GM12891 (cell line): ENCODE data around the gene HBZ.
A peak's percentile ranks its signal among the peaks of the same experiment; 100 is the strongest.
"Not testable (repeated sequence)": the region's sequence is repeated elsewhere in the genome, so short reads cannot be mapped to it uniquely, and the experiment has no call there.

Experiments used
- DNase-seq: peaks from one replicate; pipeline ENCODE4 v3.0.0; 2011; ENCODE audit warnings: low spot score; ENCODE audit not compliant: insufficient read length
- FAIRE-seq: peaks from 2 replicates; lab custom pipeline; 2011; peaks lifted over from hg19 to GRCh38; lab: Jason Lieb, UNC
- PAX5 ChIP-seq: IDR thresholded peaks from 2 replicates; pipeline ENCODE4 v1.6.1; 2011; ENCODE audit warnings: low read length, moderate library complexity, mild to moderate bottlenecking; ENCODE audit not compliant: insufficient read depth, severe bottlenecking
- POLR2A ChIP-seq: IDR thresholded peaks from 2 replicates; pipeline ENCODE4 v1.6.1; 2011; ENCODE audit warnings: low read depth, low read length, control low read depth
- POLR2AphosphoS5 ChIP-seq: IDR thresholded peaks from 2 replicates; pipeline ENCODE4 v1.6.1; 2011; ENCODE audit warnings: low read depth, low read length, control low read depth
- POU2F2 ChIP-seq: IDR thresholded peaks from 2 replicates; pipeline ENCODE4 v1.6.1; 2011; ENCODE audit warnings: low read depth, mild to moderate bottlenecking, control low read depth, low read length, moderate library complexity
- SPI1 ChIP-seq: IDR thresholded peaks from 2 replicates; pipeline ENCODE4 v1.6.1; 2011; ENCODE audit warnings: low read depth, low read length, control low read depth
- TAF1 ChIP-seq: IDR thresholded peaks from 2 replicates; pipeline ENCODE4 v1.6.1; 2011; ENCODE audit warnings: low read depth, low read length, control low read depth

HBZ gene

GRCh38 chr16:154217-155030 lies 2.0 kb downstream of the HBZ start:
- TF ChIP-seq SPI1 (no peak), POU2F2 (no peak), PAX5 (no peak), POLR2AphosphoS5 (no peak), POLR2A (no peak), TAF1 (no peak)
- FAIRE-seq (peak; percentile 41), DNase-seq (no peak)

- FAIRE-seq (no peak), DNase-seq (no peak)
- TF ChIP-seq PAX5 (no peak), TAF1 (no peak), POU2F2 (no peak), POLR2AphosphoS5 (no peak)
Observed at GRCh38 chr16:155031-155398, 2.6 kb downstream of the HBZ start.

- FAIRE-seq (no peak), DNase-seq (no peak)
- TF ChIP-seq POLR2AphosphoS5 (no peak), TAF1 (no peak), POU2F2 (no peak), PAX5 (no peak), POLR2A (no peak), SPI1 (no peak)
Observed at GRCh38 chr16:159136-159849, 6.8 kb downstream of the HBZ start.

- not testable (repeated sequence) for FAIRE-seq, DNase-seq
Observed at GRCh38 chr16:160242-160641, 7.8 kb downstream of the HBZ start.

- DNase-seq: no peak
- no peak for FAIRE-seq
- no peak for TF ChIP-seq TAF1
- TF ChIP-seq POU2F2: no peak
- TF ChIP-seq POLR2AphosphoS5: no peak
Observed at GRCh38 chr16:160691-161190, 8.3 kb downstream of the HBZ start.

- DNase-seq (no peak), FAIRE-seq (no peak)
- TF ChIP-seq PAX5 (no peak), SPI1 (no peak), POLR2A (no peak), TAF1 (no peak), POLR2AphosphoS5 (no peak), POU2F2 (no peak)
Observed at GRCh38 chr16:162271-162991, 10.0 kb downstream of the HBZ start.

- FAIRE-seq, DNase-seq: not testable (repeated sequence)
Observed at GRCh38 chr16:163139-163538, 10.7 kb downstream of the HBZ start.

GRCh38 chr16:163696-164095 lies 11.3 kb downstream of the HBZ start:
- not testable (repeated sequence) for FAIRE-seq, DNase-seq

- peak; percentile 87 for FAIRE-seq
- DNase-seq: not testable (repeated sequence)
Observed at GRCh38 chr16:164134-164823, 11.8 kb downstream of the HBZ start.

- DNase-seq: no peak
Observed at GRCh38 chr16:164827-165538, 12.5 kb downstream of the HBZ start.

More at GRCh38 chr16:164827-165538, 12.5 kb downstream of the HBZ start:
- FAIRE-seq: no peak
- TF ChIP-seq PAX5: no peak
- no peak for TF ChIP-seq SPI1
- no peak for TF ChIP-seq POLR2AphosphoS5
